HG02943 (cell line): Measurements from ENCODE around the gene LPP.
"Not testable (repeated sequence)": the region's sequence is repeated elsewhere in the genome, so short reads cannot be mapped to it uniquely, and the experiment has no call there.

Experiments used
- ATAC-seq: cut with Tn5 transposase; IDR thresholded peaks from one replicate; pipeline ENCODE4 v1.9.1; 2021; ENCODE audit warnings: mild to moderate bottlenecking, low read depth, moderate library complexity; ENCODE audit not compliant: unreplicated experiment

Gene LPP

GRCh38 chr3:188674595-188674994 lies 520.6 kb downstream of the LPP start:
- no peak for ATAC-seq

GRCh38 chr3:188677344-188677743 lies 523.4 kb downstream of the LPP start:
- ATAC-seq = no peak

GRCh38 chr3:188680189-188680588 lies 526.2 kb downstream of the LPP start:
- ATAC-seq = no peak

GRCh38 chr3:188680605-188681004 lies 526.6 kb downstream of the LPP start:
- ATAC-seq = no peak

DNA sequence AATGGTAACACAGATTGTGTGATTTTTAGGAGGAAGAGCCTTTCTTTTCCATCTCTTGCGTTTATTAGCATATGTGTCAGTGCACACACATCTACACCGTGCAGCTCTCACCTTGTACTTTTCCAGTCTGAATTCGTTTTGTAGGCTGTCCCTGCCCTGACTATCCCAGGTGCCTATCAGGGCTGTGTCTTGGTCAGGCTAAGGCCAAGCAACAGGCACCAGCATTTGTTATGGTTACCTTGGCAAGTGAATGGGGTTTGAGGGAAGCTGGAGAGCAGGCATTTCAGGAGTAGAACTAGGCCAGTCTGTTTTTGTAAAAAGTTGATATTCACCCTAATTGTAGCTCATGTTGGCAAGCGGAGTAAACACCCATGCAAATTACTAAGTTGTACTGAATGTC lies 528.4 kb downstream of the LPP start:
- ATAC-seq = no peak

DNA sequence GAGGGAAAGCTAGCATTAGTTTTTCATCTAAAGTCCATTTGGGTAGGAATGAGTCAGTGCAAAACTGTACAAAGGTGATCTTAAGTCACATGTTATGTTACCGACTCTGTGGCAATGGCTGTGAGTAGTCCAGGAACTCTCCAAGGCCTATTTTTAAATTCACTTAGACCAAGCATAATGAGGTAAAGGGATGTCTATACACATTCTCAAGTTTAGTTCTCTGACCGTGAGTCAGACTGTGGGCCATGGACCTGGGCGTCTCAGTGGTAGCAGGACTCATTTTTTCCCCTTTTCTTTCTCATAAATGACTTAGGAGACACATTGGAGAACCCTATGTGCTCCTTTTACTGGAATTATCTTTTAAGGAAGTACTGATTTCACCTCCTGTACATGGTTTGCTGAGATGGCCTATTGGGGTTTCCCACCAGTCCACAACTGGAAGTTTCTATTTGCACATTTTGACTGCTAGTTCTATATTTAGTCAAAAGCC lies 529.1 kb downstream of the LPP start:
- ATAC-seq = no peak

- no peak for ATAC-seq
Measured at GRCh38 chr3:188684276-188684675, 530.3 kb downstream of the LPP start.

DNA sequence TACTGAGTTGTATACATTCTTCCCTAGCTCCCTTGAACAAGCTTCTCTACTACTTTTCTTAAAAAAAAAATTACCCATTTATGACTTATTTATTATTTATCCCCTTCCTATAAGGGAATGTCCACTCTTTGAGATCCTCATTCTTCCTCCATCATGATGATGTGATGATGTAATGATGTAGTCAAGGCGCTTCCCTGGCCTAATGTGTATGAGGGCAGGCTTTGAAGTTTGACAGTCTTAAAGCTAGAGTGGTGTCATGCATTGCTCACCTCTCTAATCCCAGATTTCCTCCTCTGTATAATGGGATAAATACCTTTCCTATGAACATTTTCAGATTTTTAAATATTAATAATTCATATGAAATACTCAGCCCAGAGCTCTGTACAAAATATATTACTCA lies 531.8 kb downstream of the LPP start:
- ATAC-seq = no peak

DNA sequence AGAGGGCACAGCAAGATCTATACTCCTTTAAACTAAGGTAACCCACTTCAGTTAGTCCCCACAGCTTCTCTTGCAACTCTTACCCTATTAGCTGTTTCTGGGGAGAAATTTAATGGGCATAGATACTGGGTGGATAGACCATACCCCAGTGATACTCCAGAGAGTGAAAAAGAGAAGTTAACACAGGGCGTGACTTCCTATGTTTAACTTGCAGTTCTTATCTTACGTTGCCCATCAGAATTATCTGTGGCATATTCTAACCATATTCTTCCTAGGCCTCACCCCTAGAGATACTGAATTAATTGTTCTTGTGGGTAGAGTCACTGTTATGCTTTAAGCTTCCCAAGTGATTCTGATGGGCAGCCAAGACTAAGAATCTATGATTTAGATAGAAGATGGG lies 532.4 kb downstream of the LPP start:
- ATAC-seq = no peak

- ATAC-seq = no peak
Measured at GRCh38 chr3:188687389-188687788, 533.4 kb downstream of the LPP start.

- ATAC-seq = no peak
Measured at GRCh38 chr3:188689101-188689574, 535.2 kb downstream of the LPP start.

DNA sequence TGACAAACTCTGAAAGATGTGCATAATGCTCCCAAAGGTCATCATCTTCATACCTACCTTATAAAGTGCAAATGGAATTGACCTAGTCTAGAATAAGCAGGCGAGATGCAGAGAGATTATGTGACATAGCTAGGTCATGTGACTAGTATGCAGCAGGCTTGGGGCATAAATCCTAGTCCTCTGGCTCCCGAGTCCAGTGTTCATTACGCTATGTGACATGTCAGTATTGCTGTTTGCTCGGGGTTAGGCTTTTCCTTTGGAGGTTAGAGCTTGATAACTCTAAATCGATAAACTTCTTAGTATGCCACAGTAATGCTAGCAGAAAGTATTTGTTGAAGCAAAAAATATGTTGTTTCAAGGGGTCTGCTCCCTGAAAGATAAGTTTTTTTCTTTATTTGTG lies 536.1 kb downstream of the LPP start:
- no peak for ATAC-seq

- ATAC-seq = no peak
Measured at GRCh38 chr3:188691004-188691403, 537.0 kb downstream of the LPP start.

GRCh38 chr3:188691665-188692064 lies 537.7 kb downstream of the LPP start:
- no peak for ATAC-seq

DNA sequence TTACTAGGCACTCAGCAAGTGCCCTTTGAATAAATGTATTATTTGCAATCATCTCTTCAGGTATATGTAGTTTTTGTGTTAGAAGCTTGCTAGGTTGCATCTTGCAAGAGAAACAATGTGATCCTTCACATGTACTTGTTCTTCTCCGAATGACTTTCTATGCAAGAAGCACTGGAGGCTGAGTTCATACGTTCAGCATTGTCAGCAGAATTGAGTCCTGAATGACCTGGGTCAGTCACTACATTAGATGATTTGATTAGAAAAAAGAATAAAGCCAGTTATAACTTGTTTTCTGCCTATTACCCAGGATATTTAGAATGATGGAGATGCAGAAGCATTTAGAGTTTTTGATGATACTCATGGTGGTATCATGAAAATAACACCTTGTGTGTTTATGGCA lies 538.7 kb downstream of the LPP start:
- no peak for ATAC-seq

GRCh38 chr3:188693435-188693834 lies 539.5 kb downstream of the LPP start:
- no peak for ATAC-seq

- ATAC-seq = no peak
Measured at GRCh38 chr3:188695241-188695640, 541.3 kb downstream of the LPP start.

DNA sequence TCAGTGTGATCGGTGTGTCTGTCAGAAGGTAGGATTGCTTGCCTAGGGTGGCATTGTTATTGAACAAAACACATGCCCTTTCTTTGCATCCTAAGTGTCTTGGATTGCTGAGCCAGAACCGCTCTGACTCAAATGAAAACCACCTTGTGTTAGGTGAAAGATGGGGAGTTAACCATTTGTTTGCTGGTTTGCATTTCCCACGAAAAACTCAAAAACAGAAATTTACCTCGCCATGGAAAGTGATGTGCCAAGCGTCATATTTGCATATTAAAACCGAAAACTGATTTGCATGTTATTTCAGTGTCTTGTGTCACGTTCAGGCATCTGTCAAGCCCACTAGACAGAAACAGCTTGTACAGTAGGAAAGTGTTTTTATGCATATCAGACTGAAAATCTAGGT lies 543.2 kb downstream of the LPP start:
- peak; percentile 73 for ATAC-seq

DNA sequence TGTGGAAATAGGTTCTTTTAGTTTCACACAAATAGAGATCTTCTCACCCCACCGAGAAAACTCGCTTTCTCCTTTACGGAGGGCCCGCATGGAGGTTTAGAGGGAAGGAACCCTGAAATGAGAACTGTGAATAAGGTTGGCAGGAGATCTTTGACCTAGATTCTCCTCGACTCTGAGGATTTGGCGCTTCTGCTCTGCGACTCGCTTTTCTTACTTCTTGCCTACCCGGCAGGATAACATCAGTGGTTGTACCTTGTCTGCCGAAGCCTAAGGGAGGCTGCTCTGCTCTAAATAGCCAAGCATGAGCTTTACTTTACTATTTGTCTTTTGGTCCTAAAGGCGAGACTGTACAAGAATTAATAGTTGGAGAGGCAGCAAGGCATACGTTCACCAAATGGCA lies 544.5 kb downstream of the LPP start:
- no peak for ATAC-seq

- no peak for ATAC-seq
Measured at GRCh38 chr3:188700501-188700900, 546.5 kb downstream of the LPP start.

DNA sequence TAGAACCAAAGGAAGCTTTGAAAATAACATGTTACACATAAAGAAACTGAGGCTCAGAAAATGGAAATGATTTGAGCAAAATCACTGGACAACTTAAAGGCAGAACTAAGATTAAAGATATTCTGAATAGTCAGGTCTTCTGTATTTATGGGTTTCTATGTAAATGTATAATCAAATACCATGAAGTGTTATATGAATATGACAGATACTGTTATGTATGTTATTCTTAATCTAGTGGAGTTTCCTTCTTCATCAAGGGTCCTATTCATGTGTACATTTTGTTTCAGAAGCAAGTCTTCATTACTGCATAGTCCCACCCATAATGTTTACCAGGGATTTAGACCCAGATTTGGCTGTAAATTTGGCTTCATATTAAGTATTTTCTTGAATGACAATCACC lies 547.0 kb downstream of the LPP start:
- ATAC-seq = no peak

- no peak for ATAC-seq
Measured at GRCh38 chr3:188701485-188701969, 547.6 kb downstream of the LPP start.

GRCh38 chr3:188702028-188702427 lies 548.1 kb downstream of the LPP start:
- ATAC-seq = not testable (repeated sequence)
